Loucy (cell line): Measurements from ENCODE around the gene ACTG1.

Source experiments
- H2AFZ ChIP-seq: fragments of 200-600 bp; sonication (generic); 2 replicates; pipeline ENCODE4 v1.6.0; 2016; ENCODE audit warnings: antibody characterized with exemption, mild to moderate bottlenecking, low read length, moderate library complexity
- H3F3A ChIP-seq: fragments of 200-600 bp; 2 replicates; pipeline ENCODE4 v1.6.0; 2016; ENCODE audit warnings: antibody characterized with exemption, low read depth, mild to moderate bottlenecking
- H3K27me3 ChIP-seq: fragments of 200-600 bp; sonication (generic); 2 replicates; pipeline ENCODE4 v1.6.1; 2014; ENCODE audit warnings: low read length, mild to moderate bottlenecking; ENCODE audit not compliant: insufficient read depth, poor library complexity, severe bottlenecking
- H3K36me3 ChIP-seq: fragments of 200-600 bp; sonication (generic); 2 replicates; pipeline ENCODE4 v1.6.1; 2016; ENCODE audit warnings: low read length; ENCODE audit not compliant: insufficient read depth
- H3K4me1 ChIP-seq: fragments of 200-600 bp; sonication (generic); 2 replicates; pipeline ENCODE4 v1.5.1; 2014; ENCODE audit warnings: low read length, mild to moderate bottlenecking; ENCODE audit not compliant: insufficient read depth, poor library complexity, severe bottlenecking
- H3K4me2 ChIP-seq: fragments of 200-600 bp; sonication (generic); 2 replicates; pipeline ENCODE4 v1.6.0; 2014; ENCODE audit warnings: antibody characterized with exemption, low read length, low read depth, mild to moderate bottlenecking; ENCODE audit not compliant: poor library complexity, severe bottlenecking
- H3K4me3 ChIP-seq: fragments of 200-600 bp; sonication (generic); 2 replicates; pipeline ENCODE4 v1.5.1; 2014; ENCODE audit warnings: low read length, mild to moderate bottlenecking, mixed read lengths; ENCODE audit not compliant: poor library complexity, severe bottlenecking
- H3K79me2 ChIP-seq: fragments of 200-600 bp; sonication (generic); 2 replicates; pipeline ENCODE4 v1.6.1; 2014; ENCODE audit warnings: low read length; ENCODE audit not compliant: insufficient read depth
- H3K9ac ChIP-seq: fragments of 200-600 bp; sonication (generic); 2 replicates; pipeline ENCODE4 v1.6.0; 2014; ENCODE audit warnings: mild to moderate bottlenecking, low read depth, low read length, moderate library complexity; ENCODE audit not compliant: poor library complexity, severe bottlenecking
- H3K9me2 ChIP-seq: fragments of 200-600 bp; sonication (generic); replicated peaks from 2 replicates; pipeline ENCODE4 v1.6.1; 2016; ENCODE audit warnings: low read depth, low read length, mixed read lengths
- H3K9me3 ChIP-seq: fragments of 200-600 bp; sonication (generic); 2 replicates; pipeline ENCODE4 v1.6.1; 2014; ENCODE audit warnings: mild to moderate bottlenecking, antibody characterized with exemption, low read length, low read depth; ENCODE audit not compliant: insufficient read depth
- H4K20me1 ChIP-seq: fragments of 200-600 bp; sonication (generic); 2 replicates; pipeline ENCODE4 v1.6.0; 2014; ENCODE audit warnings: antibody characterized with exemption, low read length, mild to moderate bottlenecking; ENCODE audit not compliant: insufficient read depth, poor library complexity, severe bottlenecking
- EZH2phosphoT487 ChIP-seq: fragments of 200-600 bp; IDR thresholded peaks from 2 replicates; pipeline ENCODE4 v1.6.1; 2018; ENCODE audit warnings: antibody characterized with exemption, mild to moderate bottlenecking, moderate library complexity, borderline replicate concordance
- TF ChIP-seq, protein P1 (sequence below): fragments of 200-600 bp; sonication (generic); conservative IDR thresholded peaks from 2 replicates; pipeline ENCODE4 v1.5.1; 2014; ENCODE audit warnings: mild to moderate bottlenecking, antibody characterized with exemption, low read length

ACTG1 gene

DNA sequence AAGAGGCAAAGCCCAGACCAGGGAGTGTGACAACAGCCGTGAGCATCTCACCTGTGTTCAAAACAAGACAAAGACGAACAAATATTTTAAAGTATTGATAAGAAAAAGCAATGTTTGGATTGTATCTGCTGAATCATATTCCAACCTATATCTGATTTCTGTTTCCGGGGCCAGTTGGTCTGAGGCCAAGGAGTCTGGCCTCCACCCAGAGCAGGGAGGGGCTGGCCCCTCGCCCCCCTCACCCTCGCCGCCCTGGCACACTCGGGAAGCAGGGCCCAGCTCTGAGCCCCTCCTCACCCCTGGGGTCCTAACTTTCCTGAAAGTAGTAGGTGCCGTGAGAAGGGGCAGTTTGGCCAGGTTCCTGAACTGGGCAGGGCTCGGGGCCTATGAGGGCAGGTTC lies 48.0 kb downstream of the ACTG1 start:
- peaks cover 35% of the 10 kb centered on the region; the same call in 1 of the 2 replicates for H3K36me3 ChIP-seq
- no peak overlapping the region for H2AFZ ChIP-seq
- no peak for TF ChIP-seq EZH2phosphoT487
- TF ChIP-seq, protein P1, sequence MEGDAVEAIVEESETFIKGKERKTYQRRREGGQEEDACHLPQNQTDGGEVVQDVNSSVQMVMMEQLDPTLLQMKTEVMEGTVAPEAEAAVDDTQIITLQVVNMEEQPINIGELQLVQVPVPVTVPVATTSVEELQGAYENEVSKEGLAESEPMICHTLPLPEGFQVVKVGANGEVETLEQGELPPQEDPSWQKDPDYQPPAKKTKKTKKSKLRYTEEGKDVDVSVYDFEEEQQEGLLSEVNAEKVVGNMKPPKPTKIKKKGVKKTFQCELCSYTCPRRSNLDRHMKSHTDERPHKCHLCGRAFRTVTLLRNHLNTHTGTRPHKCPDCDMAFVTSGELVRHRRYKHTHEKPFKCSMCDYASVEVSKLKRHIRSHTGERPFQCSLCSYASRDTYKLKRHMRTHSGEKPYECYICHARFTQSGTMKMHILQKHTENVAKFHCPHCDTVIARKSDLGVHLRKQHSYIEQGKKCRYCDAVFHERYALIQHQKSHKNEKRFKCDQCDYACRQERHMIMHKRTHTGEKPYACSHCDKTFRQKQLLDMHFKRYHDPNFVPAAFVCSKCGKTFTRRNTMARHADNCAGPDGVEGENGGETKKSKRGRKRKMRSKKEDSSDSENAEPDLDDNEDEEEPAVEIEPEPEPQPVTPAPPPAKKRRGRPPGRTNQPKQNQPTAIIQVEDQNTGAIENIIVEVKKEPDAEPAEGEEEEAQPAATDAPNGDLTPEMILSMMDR = no peak
- no peaks in the 10 kb centered on the region for H3K9me2 ChIP-seq
- no peaks in the 10 kb centered on the region for H3K4me1 ChIP-seq
- H3F3A ChIP-seq = no peaks in the 10 kb centered on the region
- H3K9ac ChIP-seq = no peak overlapping the region
- H3K79me2 ChIP-seq = peaks cover 21% of the 10 kb centered on the region; the same call in 1 of the 2 replicates
- H3K9me3 ChIP-seq = no peaks in the 10 kb centered on the region
- no peak overlapping the region for H3K4me2 ChIP-seq
- peaks cover 14% of the 10 kb centered on the region for H4K20me1 ChIP-seq
- no peaks in the 10 kb centered on the region for H3K27me3 ChIP-seq
- no peak overlapping the region for H3K4me3 ChIP-seq

DNA sequence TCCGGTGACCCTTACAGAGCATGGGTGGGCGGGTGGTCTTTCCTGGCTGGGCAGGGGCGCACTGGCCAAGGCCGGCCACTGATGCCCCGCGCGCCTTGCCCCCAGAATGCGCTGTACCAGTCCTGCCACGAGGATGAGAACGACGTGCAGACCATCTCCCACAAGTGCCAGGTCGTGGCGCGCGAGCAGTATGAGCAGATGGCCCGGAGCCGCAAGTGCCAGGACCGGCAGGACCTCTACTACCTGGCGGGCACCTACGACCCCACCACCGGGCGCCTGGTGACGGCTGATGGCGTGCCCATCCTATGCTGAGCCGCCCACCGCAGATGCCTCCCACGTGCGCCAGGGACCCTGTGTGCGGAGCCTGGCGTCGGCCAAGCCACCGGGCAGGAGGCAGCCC lies 49.1 kb downstream of the ACTG1 start:
- Histone ChIP-seq H3K79me2 (peaks cover 21% of the 10 kb centered on the region; the same call in 1 of the 2 replicates), H3K9me2 (no peaks in the 10 kb centered on the region), H3K9ac (no peak overlapping the region), H3K4me1 (no peaks in the 10 kb centered on the region), H3K36me3 (peaks cover 35% of the 10 kb centered on the region; the same call in 1 of the 2 replicates), H3K27me3 (no peaks in the 10 kb centered on the region), H2AFZ (no peak overlapping the region), H4K20me1 (peaks cover 14% of the 10 kb centered on the region), H3K9me3 (no peaks in the 10 kb centered on the region), H3K4me3 (no peak overlapping the region), H3K4me2 (no peak overlapping the region), H3F3A (no peaks in the 10 kb centered on the region)
- TF ChIP-seq, protein P1 = no peak
- no peak for TF ChIP-seq EZH2phosphoT487

DNA sequence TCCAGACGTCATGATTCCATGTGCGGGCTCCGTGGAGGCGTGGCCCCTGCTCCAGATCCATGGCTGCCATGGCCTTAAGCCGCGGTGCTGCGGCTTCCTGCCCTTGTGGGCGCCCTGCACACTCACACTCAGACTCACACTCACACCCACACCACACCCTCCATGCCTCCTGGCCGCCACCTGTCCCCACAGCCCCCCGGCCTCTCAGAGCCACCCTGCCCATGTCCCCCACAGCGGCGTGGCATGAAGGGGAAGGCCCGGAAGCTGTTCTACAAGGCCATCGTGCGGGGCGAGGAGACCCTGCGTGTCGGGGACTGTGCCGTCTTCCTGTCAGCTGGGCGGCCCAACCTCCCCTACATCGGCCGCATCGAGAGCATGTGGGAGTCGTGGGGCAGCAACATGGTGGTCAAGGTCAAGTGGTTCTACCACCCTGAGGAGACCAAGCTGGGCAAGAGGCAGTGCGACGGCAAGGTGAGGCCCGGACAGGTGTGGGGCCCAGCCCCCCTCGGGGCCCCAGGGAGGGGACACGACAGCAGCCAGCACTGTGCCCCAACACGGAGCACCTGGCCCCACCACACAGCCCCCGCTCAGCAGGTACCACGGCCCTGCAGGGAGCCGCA lies 50.0 kb downstream of the ACTG1 start:
- peaks cover 35% of the 10 kb centered on the region; the same call in 1 of the 2 replicates for H3K36me3 ChIP-seq
- H3F3A ChIP-seq = no peaks in the 10 kb centered on the region
- H3K79me2 ChIP-seq = peaks cover 25% of the 10 kb centered on the region; the same call in 1 of the 2 replicates
- no peak overlapping the region for H2AFZ ChIP-seq
- H3K9me3 ChIP-seq = no peaks in the 10 kb centered on the region
- no peaks in the 10 kb centered on the region for H3K9me2 ChIP-seq
- no peak overlapping the region for H3K4me3 ChIP-seq
- H4K20me1 ChIP-seq = peaks cover 20% of the 10 kb centered on the region
- H3K4me2 ChIP-seq = no peak overlapping the region
- TF ChIP-seq EZH2phosphoT487 = no peak
- TF ChIP-seq, protein P1 = no peak
- H3K9ac ChIP-seq = no peak overlapping the region
- no peaks in the 10 kb centered on the region for H3K27me3 ChIP-seq
- no peaks in the 10 kb centered on the region for H3K4me1 ChIP-seq
